H9 (cell line): ENCODE measurements around the gene CCNJL. TPM values are rescaled to one million over a fixed set of nuclear protein-coding genes. Genes with fewer than 3 reads are reported as not detected.
A peak's percentile ranks its signal among the peaks of the same experiment; 100 is the strongest.

Source experiments
- DNase-seq: peaks from one replicate; pipeline ENCODE4 v3.0.0-alpha.2; 2017
- H2AFZ ChIP-seq: one replicate; pipeline ENCODE4 v1.6.1; 2013; ENCODE audit warnings: mild to moderate bottlenecking, low read length, control low read depth, moderate library complexity
- H2AK5ac ChIP-seq: 2 replicates; pipeline ENCODE4 v1.6.1; 2013; ENCODE audit warnings: low read length, control low read depth, mixed read lengths; ENCODE audit not compliant: insufficient read length
- H2BK120ac ChIP-seq: one replicate; pipeline ENCODE4 v1.6.1; 2013; ENCODE audit warnings: low read depth, mild to moderate bottlenecking, low read length, control low read depth, inconsistent platforms; ENCODE audit not compliant: poor library complexity, severe bottlenecking
- H2BK12ac ChIP-seq: 2 replicates; pipeline ENCODE4 v1.6.1; 2013; ENCODE audit warnings: low read length, control low read depth, mixed read lengths, low read depth; ENCODE audit not compliant: insufficient read length
- H2BK15ac ChIP-seq: 2 replicates; pipeline ENCODE4 v1.6.1; 2013; ENCODE audit warnings: low read depth, low read length, control low read depth
- H2BK20ac ChIP-seq: one replicate; pipeline ENCODE4 v1.6.1; 2013; ENCODE audit warnings: low read depth, mild to moderate bottlenecking, low read length, control low read depth, inconsistent platforms; ENCODE audit not compliant: poor library complexity, severe bottlenecking
- H2BK5ac ChIP-seq: 2 replicates; pipeline ENCODE4 v1.6.1; 2013; ENCODE audit warnings: low read length, control low read depth, mixed read lengths; ENCODE audit not compliant: insufficient read length
- H3K14ac ChIP-seq: 2 replicates; pipeline ENCODE4 v1.6.1; 2013; ENCODE audit warnings: low read length, control low read depth; ENCODE audit not compliant: insufficient read depth
- H3K18ac ChIP-seq: 2 replicates; pipeline ENCODE4 v1.6.1; 2013; ENCODE audit warnings: low read depth, mild to moderate bottlenecking, mixed read lengths, low read length, control low read depth; ENCODE audit not compliant: insufficient read length
- H3K23ac ChIP-seq: 2 replicates; pipeline ENCODE4 v1.6.1; 2013; ENCODE audit warnings: low read length, control low read depth, mixed read lengths, low read depth; ENCODE audit not compliant: insufficient read length
- H3K23me2 ChIP-seq: 2 replicates; pipeline ENCODE4 v1.6.1; 2013; ENCODE audit warnings: low read depth, mild to moderate bottlenecking, mixed read lengths, low read length, control low read depth; ENCODE audit not compliant: insufficient read length, poor library complexity, severe bottlenecking
- H3K27ac ChIP-seq: 2 replicates; pipeline ENCODE4 v1.5.1; 2013; ENCODE audit warnings: low read length, control low read depth, mixed read lengths, low read depth; ENCODE audit not compliant: insufficient read length
- H3K27me3 ChIP-seq: 2 replicates; pipeline ENCODE4 v1.6.1; 2013; ENCODE audit warnings: low read length, control low read depth, inconsistent platforms; ENCODE audit not compliant: insufficient read depth
- H3K4ac ChIP-seq: 2 replicates; pipeline ENCODE4 v1.6.1; 2013; ENCODE audit warnings: low read depth, mild to moderate bottlenecking, control low read depth, inconsistent platforms, low read length, moderate library complexity
- H3K4me1 ChIP-seq: 2 replicates; pipeline ENCODE4 v1.6.1; 2013; ENCODE audit warnings: low read length, control low read depth, inconsistent platforms; ENCODE audit not compliant: insufficient read depth
- H3K4me2 ChIP-seq: 2 replicates; pipeline ENCODE4 v1.6.1; 2013; ENCODE audit warnings: low read length, control low read depth, mixed read lengths; ENCODE audit not compliant: insufficient read length, insufficient read depth
- H3K56ac ChIP-seq: 2 replicates; pipeline ENCODE4 v1.6.1; 2013; ENCODE audit warnings: low read depth, mild to moderate bottlenecking, mixed read lengths, low read length, control low read depth; ENCODE audit not compliant: insufficient read length
- H3K79me1 ChIP-seq: 2 replicates; pipeline ENCODE4 v1.6.1; 2013; ENCODE audit warnings: low read depth, mild to moderate bottlenecking, moderate library complexity, low read length, control low read depth, inconsistent platforms; ENCODE audit not compliant: insufficient read depth, poor library complexity, severe bottlenecking
- H3K79me2 ChIP-seq: 2 replicates; pipeline ENCODE4 v1.6.1; 2013; ENCODE audit warnings: low read length, control low read depth, inconsistent platforms; ENCODE audit not compliant: insufficient read depth
- H3K9ac ChIP-seq: 2 replicates; pipeline ENCODE4 v1.6.1; 2013; ENCODE audit warnings: low read length, control low read depth, mixed read lengths; ENCODE audit not compliant: insufficient read length; ENCODE audit errors: extremely low read depth
- H3K9me3 ChIP-seq: one replicate; pipeline ENCODE4 v1.6.1; 2013; ENCODE audit warnings: low read depth, low read length, inconsistent platforms; ENCODE audit not compliant: control insufficient read depth
- H3T11ph ChIP-seq: one replicate; pipeline ENCODE4 v1.6.1; 2013; ENCODE audit warnings: mild to moderate bottlenecking, low read length, control low read depth, inconsistent platforms
- H4K20me1 ChIP-seq: one replicate; pipeline ENCODE4 v1.6.1; 2013; ENCODE audit not compliant: control insufficient read depth, insufficient read length, insufficient read depth
- H4K5ac ChIP-seq: 2 replicates; pipeline ENCODE4 v1.6.1; 2013; ENCODE audit warnings: low read depth, mild to moderate bottlenecking, mixed read lengths, low read length, control low read depth; ENCODE audit not compliant: insufficient read length
- H4K8ac ChIP-seq: replicated peaks from 2 replicates; pipeline ENCODE4 v1.6.1; 2013; ENCODE audit warnings: low read length, control low read depth, mixed read lengths, low read depth; ENCODE audit not compliant: insufficient read length
- H4K91ac ChIP-seq: 2 replicates; pipeline ENCODE4 v1.6.1; 2013; ENCODE audit warnings: low read depth, mild to moderate bottlenecking, moderate library complexity, mixed read lengths, low read length, control low read depth; ENCODE audit not compliant: insufficient read length
- H3K27ac Mint-ChIP-seq, 3 experiments: 2 replicates in 2 of 3; 3 replicates in 1 of 3; pipeline ENCODE4 v1.8.0; 2020 to 2021; ENCODE audit warnings: mixed read lengths in 3 of 3, mild to moderate bottlenecking in 1 of 3, moderate library complexity in 1 of 3
- H3K27me3 Mint-ChIP-seq: 2 replicates; pipeline ENCODE4 v1.8.0; 2021; ENCODE audit warnings: low read depth, mild to moderate bottlenecking, moderate library complexity, mixed read lengths
- H3K36me3 Mint-ChIP-seq, 3 experiments: 2 replicates in 2 of 3; 3 replicates in 1 of 3; pipeline ENCODE4 v1.8.0; 2020 to 2021; ENCODE audit warnings: low read depth in 3 of 3, mixed read lengths in 3 of 3; ENCODE audit not compliant: insufficient read depth in 1 of 3
- H3K4me1 Mint-ChIP-seq, 2 experiments: 2 replicates each; pipeline ENCODE4 v1.8.0; 2020; ENCODE audit warnings: mixed read lengths in 2 of 2
- H3K4me3 Mint-ChIP-seq, 2 experiments: 2 replicates in 1 of 2; 3 replicates in 1 of 2; pipeline ENCODE4 v1.8.0; 2020 to 2021; ENCODE audit warnings: mild to moderate bottlenecking in 2 of 2, mixed read lengths in 2 of 2, moderate library complexity in 1 of 2
- H3K9me3 Mint-ChIP-seq, 2 experiments: 2 replicates in 1 of 2; 3 replicates in 1 of 2; pipeline ENCODE4 v1.8.0; 2020; ENCODE audit warnings: mild to moderate bottlenecking in 2 of 2, mixed read lengths in 2 of 2, moderate library complexity in 1 of 2
- WGBS: extraction: QIAGEN DNeasy Blood & Tissue Kit; methylation state at CpG from one replicate; pipeline ENCODE4 v1.1.7; 2013; ENCODE audit warnings: missing lambda C conversion rate, low lambda C conversion rate, mixed read lengths; ENCODE audit not compliant: insufficient read length; ENCODE audit errors: extremely low coverage; 5-methylcytosine and 5-hydroxymethylcytosine counted together
- total RNA-seq: library from RNA; stranded (reverse); gene quantifications from 2 replicates; pipeline ENCODE4 v1.2.1, GENCODE V29; 2021
- TF ChIP-seq, protein P1 (sequence below): fragments of 200-600 bp; sonication (generic); conservative IDR thresholded peaks from 3 replicates; pipeline ENCODE4 v1.8.0; 2021; ENCODE audit warnings: antibody characterized with exemption, mild to moderate bottlenecking

The CCNJL gene
- total RNA-seq, 1 experiment from 2014 or later = 26.9 TPM

DNA sequence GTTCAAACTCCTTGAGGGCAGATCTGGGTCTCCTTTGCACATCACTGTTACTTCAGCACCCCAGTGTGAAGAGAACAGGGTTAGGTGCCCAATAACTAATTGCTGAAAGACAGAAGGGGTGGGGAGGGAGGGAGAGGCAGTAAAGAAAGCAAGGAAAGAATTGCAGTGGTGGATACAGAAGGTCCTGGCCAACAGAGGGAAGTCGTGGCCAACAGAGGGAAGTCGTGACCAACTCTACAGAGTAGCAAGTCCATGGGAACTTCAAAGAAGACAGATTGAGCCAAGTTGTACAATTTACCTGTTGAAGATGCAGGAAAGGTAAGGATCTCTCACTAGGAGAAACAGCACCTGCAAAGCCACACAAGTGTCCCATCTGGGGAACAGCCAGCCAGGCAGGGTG lies 27.0 kb downstream of the CCNJL start:
- Histone ChIP-seq H3K23ac (no peak overlapping the region), H4K8ac (no peak overlapping the region), H2BK5ac (no peak overlapping the region), H4K20me1 (no peaks in the 10 kb centered on the region), H4K5ac (no peak overlapping the region), H2AK5ac (peak overlapping the region; percentile 18), H3K9me3 (no peaks in the 10 kb centered on the region), H2AFZ (no peak overlapping the region), H3T11ph (no peak overlapping the region), H2BK20ac (peak overlapping the region; percentile 32), H3K79me1 (no peaks in the 10 kb centered on the region), H3K9ac (no peak overlapping the region), H3K56ac (no peak overlapping the region), H2BK120ac (no peak overlapping the region), H2BK15ac (no peak overlapping the region), H3K27me3 (no peaks in the 10 kb centered on the region), H4K91ac (no peak overlapping the region), H3K14ac (no peak overlapping the region), H3K79me2 (peaks cover 3% of the 10 kb centered on the region; the same call in 1 of the 2 replicates), H3K23me2 (no peaks in the 10 kb centered on the region), H2BK12ac (no peak overlapping the region), H3K18ac (no peak overlapping the region), H3K4me1 (no peaks in the 10 kb centered on the region; the same call in 1 of the 2 replicates), H3K4ac (no peak overlapping the region), H3K27ac (no peak overlapping the region), H3K4me2 (no peak overlapping the region)
- Mint-ChIP-seq H3K4me1 (peaks cover 57 to 65% of the 10 kb centered on the region in 2 experiments), H3K27me3 (no peaks in the 10 kb centered on the region), H3K4me3 (no peak overlapping the region), H3K27ac (peak overlapping the region in 1 of 3 experiments; percentile 87; a peak in 1 of 7 replicates), H3K9me3 (no peaks in the 10 kb centered on the region), H3K36me3 (peaks cover 11 to 17% (median 15%) of the 10 kb centered on the region in 3 experiments; a peak in 6 of 7 replicates)
- no CpG with 5 or more reads among the region's 2 CpGs for WGBS
- DNase-seq = no peak
- TF ChIP-seq, protein P1, sequence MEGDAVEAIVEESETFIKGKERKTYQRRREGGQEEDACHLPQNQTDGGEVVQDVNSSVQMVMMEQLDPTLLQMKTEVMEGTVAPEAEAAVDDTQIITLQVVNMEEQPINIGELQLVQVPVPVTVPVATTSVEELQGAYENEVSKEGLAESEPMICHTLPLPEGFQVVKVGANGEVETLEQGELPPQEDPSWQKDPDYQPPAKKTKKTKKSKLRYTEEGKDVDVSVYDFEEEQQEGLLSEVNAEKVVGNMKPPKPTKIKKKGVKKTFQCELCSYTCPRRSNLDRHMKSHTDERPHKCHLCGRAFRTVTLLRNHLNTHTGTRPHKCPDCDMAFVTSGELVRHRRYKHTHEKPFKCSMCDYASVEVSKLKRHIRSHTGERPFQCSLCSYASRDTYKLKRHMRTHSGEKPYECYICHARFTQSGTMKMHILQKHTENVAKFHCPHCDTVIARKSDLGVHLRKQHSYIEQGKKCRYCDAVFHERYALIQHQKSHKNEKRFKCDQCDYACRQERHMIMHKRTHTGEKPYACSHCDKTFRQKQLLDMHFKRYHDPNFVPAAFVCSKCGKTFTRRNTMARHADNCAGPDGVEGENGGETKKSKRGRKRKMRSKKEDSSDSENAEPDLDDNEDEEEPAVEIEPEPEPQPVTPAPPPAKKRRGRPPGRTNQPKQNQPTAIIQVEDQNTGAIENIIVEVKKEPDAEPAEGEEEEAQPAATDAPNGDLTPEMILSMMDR = no peak
